ENCODE measurements around the gene STRN3.

- TF ChIP-seq CTCF (IDR thresholded peaks at IDR 0.05) = no peak
- no peak for TF ChIP-seq POLR2A (IDR thresholded peaks at IDR 0.05)
- TF ChIP-seq POLR2AphosphoS5 (IDR thresholded peaks at IDR 0.05) = no peak
- no peak for TF ChIP-seq EP300 (IDR thresholded peaks at IDR 0.05)
Measured at GRCh38 chr14:31001339-31001658, 24.9 kb downstream of the STRN3 start.
